Karpas-422 (cell line): ENCODE data around the gene SAMD14. TPM values are rescaled to one million over a fixed set of nuclear protein-coding genes. Genes with fewer than 3 reads are reported as not detected.

ENCODE experiments used
- DNase-seq: peaks from one replicate; pipeline ENCODE4 v3.0.0-alpha.2; 2015
- H2AFZ ChIP-seq: fragments of 200-600 bp; sonication (generic); 2 replicates; pipeline ENCODE4 v1.6.1; 2014; ENCODE audit warnings: antibody characterized with exemption, low read length, mixed read lengths
- H3K27ac ChIP-seq: fragments of 200-600 bp; sonication (generic); 2 replicates; pipeline ENCODE4 v1.5.1; 2014; ENCODE audit warnings: mild to moderate bottlenecking, low read length, moderate library complexity
- H3K27me3 ChIP-seq: fragments of 200-600 bp; sonication (generic); 2 replicates; pipeline ENCODE4 v1.6.1; 2014; ENCODE audit warnings: low read length, mixed read lengths
- H3K36me3 ChIP-seq: fragments of 200-600 bp; sonication (generic); 2 replicates; pipeline ENCODE4 v1.6.1; 2014; ENCODE audit warnings: low read length, mixed read lengths; ENCODE audit not compliant: insufficient read depth
- H3K4me1 ChIP-seq: fragments of 200-600 bp; sonication (generic); 2 replicates; pipeline ENCODE4 v1.6.1; 2014; ENCODE audit warnings: mild to moderate bottlenecking, low read length, mixed read lengths
- H3K4me2 ChIP-seq: fragments of 200-600 bp; sonication (generic); 2 replicates; pipeline ENCODE4 v1.6.1; 2014; ENCODE audit warnings: low read length, low read depth, mild to moderate bottlenecking; ENCODE audit not compliant: poor library complexity, severe bottlenecking
- H3K4me3 ChIP-seq: fragments of 200-600 bp; sonication (generic); 2 replicates; pipeline ENCODE4 v1.5.1; 2014; ENCODE audit warnings: mild to moderate bottlenecking, antibody characterized with exemption, low read length, mixed read lengths
- H3K79me2 ChIP-seq: fragments of 200-600 bp; sonication (generic); 2 replicates; pipeline ENCODE4 v1.6.1; 2014; ENCODE audit warnings: mild to moderate bottlenecking, low read length, mixed read lengths
- H3K9ac ChIP-seq: fragments of 200-600 bp; sonication (generic); 2 replicates; pipeline ENCODE4 v1.6.0; 2014; ENCODE audit warnings: low read length
- H3K9me2 ChIP-seq: fragments of 200-600 bp; sonication (generic), shearing (Covaris generic); replicated peaks from 2 replicates; pipeline ENCODE4 v1.6.0; 2014; ENCODE audit warnings: mild to moderate bottlenecking, low read length, moderate library complexity; ENCODE audit not compliant: insufficient read depth
- H3K9me3 ChIP-seq: fragments of 300-700, 200-600 bp; sonication (generic); 2 replicates; pipeline ENCODE4 v1.6.1; 2014; ENCODE audit warnings: low read length, mixed read lengths
- H4K20me1 ChIP-seq: fragments of 200-600 bp; sonication (generic); 2 replicates; pipeline ENCODE4 v1.6.1; 2014; ENCODE audit warnings: mild to moderate bottlenecking, antibody characterized with exemption, low read length, low read depth; ENCODE audit not compliant: insufficient read depth
- total RNA-seq: library from RNA; depleted of rRNA; stranded (reverse); fragments of >200 nt; shearing (Covaris generic); gene quantifications from 2 replicates; pipeline ENCODE4 v1.2.3, GENCODE V29; 2014; ENCODE audit warnings: low replicate concordance

SAMD14 gene
- total RNA-seq, 1 experiment from 2014 or later, result not detected

DNA sequence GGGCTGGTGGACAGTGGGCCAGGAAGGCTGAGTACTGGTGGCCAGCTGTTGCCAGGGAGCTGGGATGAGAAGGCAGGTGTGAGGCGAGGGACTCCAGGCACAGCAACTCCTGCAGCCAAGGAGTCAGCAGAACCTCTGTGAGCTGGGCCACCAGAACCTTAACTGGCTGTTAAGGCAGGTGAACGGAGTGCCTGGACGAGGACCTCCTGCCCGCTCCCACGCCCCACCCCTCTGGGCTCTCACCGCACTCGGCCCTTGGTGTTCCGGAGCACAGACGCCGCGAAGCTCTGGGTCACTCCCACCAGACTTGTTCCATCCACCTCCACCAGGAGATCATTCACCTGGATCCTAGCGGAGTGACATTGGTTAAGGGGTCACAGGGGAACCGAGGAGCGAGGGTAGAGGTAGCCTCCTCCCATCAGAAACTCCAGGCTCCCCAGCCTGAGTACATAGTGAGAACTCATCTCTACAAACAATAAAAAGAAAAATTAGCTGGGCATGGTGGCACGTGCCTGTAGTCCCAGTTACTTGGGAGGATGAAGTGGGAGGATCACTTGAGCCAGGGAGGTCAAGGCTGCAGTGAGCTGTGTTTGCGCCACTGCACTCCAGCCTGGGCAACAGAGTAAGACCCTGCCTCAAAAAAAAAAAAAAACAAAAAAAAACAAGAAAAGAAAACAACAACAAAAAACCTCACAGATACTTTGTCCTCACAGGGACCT is 11.2 kb upstream of the SAMD14 start:
- no peak overlapping the region for H3K4me3 ChIP-seq
- no peak overlapping the region for H3K27ac ChIP-seq

DNA sequence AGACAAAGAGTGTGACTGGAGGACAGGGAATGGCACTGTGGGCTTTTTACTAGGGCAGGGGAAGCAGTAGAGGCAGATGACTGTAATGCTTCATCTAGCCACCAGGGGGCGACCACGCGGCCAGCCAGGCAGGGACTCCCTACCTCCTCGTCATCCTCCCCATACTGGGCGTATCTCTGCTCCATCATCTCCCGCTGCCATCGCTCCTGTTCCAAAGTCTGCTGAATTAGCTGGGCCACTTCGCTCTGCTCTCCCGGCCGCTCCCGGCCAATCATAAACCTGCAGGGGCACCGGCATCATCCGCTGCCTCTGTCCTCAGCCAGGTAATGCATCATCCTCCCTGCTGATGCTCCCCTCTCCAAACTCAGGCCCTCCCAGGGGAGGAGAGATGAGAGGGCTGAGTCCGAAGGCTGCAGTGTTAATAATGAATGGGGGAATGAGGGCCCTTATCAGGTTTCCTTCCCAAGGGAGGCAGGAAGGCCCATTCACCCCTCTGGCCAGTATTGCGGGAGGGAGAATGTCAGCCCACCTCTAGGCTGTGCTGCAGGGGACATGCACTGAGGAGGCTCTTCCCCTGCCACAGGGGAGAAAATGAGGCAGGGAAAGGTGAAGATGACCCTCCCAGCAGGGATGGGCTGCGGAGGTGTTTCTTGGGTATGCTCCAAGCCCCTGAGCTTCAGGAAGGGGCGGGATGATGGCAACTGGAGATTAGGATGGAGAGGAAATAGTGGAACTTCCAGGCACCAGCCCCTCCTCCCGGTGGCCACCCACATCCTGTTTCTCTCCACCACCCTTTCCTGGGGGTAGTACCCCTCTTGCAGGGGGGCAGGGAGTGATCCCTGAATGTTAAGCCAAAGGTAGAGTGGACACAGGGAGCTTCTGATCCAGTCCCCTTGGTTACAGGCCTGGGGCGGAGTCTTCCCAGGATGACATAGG is 10.3 kb upstream of the SAMD14 start:
- Histone ChIP-seq H3K4me1 (peaks cover 22% of the 10 kb centered on the region), H3K79me2 (peaks cover 27% of the 10 kb centered on the region), H3K9ac (no peak overlapping the region), H3K36me3 (peaks cover 55% of the 10 kb centered on the region), H3K4me3 (no peak overlapping the region), H2AFZ (no peak overlapping the region), H3K9me3 (no peaks in the 10 kb centered on the region), H3K27me3 (no peaks in the 10 kb centered on the region), H3K4me2 (no peak overlapping the region), H3K9me2 (no peaks in the 10 kb centered on the region), H4K20me1 (peaks cover 47% of the 10 kb centered on the region), H3K27ac (no peak overlapping the region)
- DNase-seq, result peak; percentile 86

More for the DNA sequence above, 11.2 kb upstream of the SAMD14 start:
- no peaks in the 10 kb centered on the region for H3K9me2 ChIP-seq
- H3K27me3 ChIP-seq, result no peaks in the 10 kb centered on the region
- H3K4me1 ChIP-seq, result peaks cover 32% of the 10 kb centered on the region
- no peak overlapping the region for H3K4me2 ChIP-seq
- H3K9me3 ChIP-seq, result no peaks in the 10 kb centered on the region
- peaks cover 56% of the 10 kb centered on the region for H4K20me1 ChIP-seq
- peaks cover 58% of the 10 kb centered on the region for H3K36me3 ChIP-seq
- DNase-seq, result no peak
- peaks cover 36% of the 10 kb centered on the region for H3K79me2 ChIP-seq
- H2AFZ ChIP-seq, result no peak overlapping the region
- H3K9ac ChIP-seq, result no peak overlapping the region

DNA sequence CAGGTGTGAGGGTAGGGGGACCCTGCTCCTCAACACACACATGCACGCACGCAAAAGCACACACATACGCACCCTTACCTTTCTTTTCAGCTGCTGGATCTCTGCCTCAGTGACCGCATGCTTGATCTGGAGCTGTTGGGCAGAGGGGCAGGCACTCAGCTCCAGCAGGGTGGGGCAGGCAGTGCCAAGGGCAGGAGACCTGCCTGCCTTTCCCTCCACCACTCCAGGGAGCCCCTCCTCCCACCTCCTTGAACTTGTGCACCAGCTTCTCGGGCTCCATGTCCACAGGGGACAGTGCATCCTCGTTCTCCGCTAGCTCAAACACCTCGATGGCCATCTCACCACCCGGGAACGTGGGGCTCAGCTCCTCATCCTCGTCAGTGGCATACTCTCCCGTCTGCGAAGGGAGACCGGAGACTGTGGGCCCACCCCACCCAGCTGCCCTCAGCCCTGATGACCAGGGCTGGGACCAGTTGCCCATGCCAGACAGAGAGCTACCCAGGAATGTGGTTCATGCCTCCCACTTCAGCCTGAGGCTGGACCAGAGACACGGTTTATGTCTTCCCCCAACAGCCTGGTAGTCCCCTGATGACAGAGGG is 9.3 kb upstream of the SAMD14 start:
- Histone ChIP-seq H3K9me3 (no peaks in the 10 kb centered on the region), H3K79me2 (peaks cover 17% of the 10 kb centered on the region), H2AFZ (no peak overlapping the region), H3K4me1 (peaks cover 13% of the 10 kb centered on the region), H3K27ac (no peak overlapping the region), H3K4me3 (no peak overlapping the region), H3K36me3 (peaks cover 46% of the 10 kb centered on the region), H4K20me1 (peaks cover 40% of the 10 kb centered on the region), H3K9me2 (no peaks in the 10 kb centered on the region), H3K27me3 (no peaks in the 10 kb centered on the region), H3K4me2 (no peak overlapping the region), H3K9ac (no peak overlapping the region)
- no peak for DNase-seq

DNA sequence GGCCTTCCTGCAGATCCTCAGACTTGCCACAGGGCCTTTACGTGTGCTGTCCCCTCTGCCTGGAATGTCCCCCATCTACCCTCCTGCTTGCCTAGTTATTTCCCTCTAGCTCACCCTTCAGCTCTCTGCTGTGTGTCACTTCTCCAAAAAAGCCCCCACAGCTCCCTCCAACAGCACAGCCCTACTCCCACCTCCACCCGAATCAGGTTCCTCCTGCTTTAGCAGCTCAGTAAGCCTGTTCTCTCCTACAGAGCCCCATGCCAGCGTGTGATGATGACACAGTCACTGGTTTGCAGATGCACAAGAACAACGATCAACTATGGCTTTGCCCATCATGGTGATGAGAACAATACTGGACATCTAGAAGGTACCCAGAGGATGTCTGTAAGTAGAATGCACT is 7.1 kb upstream of the SAMD14 start:
- no peak for DNase-seq
- Histone ChIP-seq H3K9ac (no peak overlapping the region), H3K9me2 (no peaks in the 10 kb centered on the region), H3K4me1 (peaks cover 9% of the 10 kb centered on the region), H3K4me2 (no peak overlapping the region), H3K79me2 (peaks cover 7% of the 10 kb centered on the region; the same call in 1 of the 2 replicates), H3K36me3 (peaks cover 32% of the 10 kb centered on the region), H2AFZ (no peak overlapping the region), H3K27me3 (no peaks in the 10 kb centered on the region), H3K9me3 (no peaks in the 10 kb centered on the region), H3K4me3 (no peak overlapping the region), H3K27ac (no peak overlapping the region), H4K20me1 (peaks cover 35% of the 10 kb centered on the region)

DNA sequence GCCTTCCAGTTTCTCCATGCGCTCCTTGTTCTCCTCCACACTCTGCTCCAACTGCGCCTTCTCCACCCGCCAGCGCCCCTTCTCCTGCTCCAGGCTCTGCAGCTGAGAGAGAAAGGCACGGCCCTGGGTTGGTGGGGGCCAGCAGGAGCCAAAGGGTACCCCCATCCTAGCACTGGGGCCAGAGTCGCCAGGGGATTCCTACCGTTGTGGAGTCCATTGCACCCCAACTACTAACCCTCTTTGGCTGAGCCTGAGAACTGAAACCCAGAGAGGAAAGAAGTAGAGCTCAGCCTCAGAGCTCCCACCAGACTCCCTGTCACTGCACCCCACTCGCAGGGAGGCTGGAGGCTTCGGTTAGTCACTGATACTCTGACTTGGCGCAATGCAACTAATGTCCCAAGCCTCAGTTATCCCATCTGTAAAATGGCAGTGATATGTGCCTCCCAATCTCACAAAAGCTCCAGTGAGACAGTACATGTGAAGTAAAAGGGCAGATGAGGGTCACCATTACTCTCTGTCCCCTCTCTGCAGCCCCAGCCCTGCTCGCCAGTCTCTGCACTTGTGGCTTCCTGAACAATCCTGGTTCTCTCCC is 6.2 kb upstream of the SAMD14 start:
- H3K4me2 ChIP-seq, result no peak overlapping the region
- no peak overlapping the region for H3K9ac ChIP-seq
- no peak for DNase-seq
- peaks cover 7% of the 10 kb centered on the region; the same call in 1 of the 2 replicates for H3K79me2 ChIP-seq
- H3K9me3 ChIP-seq, result no peaks in the 10 kb centered on the region
- H3K4me3 ChIP-seq, result no peak overlapping the region
- no peaks in the 10 kb centered on the region for H3K27me3 ChIP-seq
- peaks cover 30% of the 10 kb centered on the region for H3K36me3 ChIP-seq
- H3K4me1 ChIP-seq, result peaks cover 9% of the 10 kb centered on the region
- H3K9me2 ChIP-seq, result no peaks in the 10 kb centered on the region
- H2AFZ ChIP-seq, result no peak overlapping the region
- peaks cover 35% of the 10 kb centered on the region for H4K20me1 ChIP-seq
- H3K27ac ChIP-seq, result no peak overlapping the region

DNA sequence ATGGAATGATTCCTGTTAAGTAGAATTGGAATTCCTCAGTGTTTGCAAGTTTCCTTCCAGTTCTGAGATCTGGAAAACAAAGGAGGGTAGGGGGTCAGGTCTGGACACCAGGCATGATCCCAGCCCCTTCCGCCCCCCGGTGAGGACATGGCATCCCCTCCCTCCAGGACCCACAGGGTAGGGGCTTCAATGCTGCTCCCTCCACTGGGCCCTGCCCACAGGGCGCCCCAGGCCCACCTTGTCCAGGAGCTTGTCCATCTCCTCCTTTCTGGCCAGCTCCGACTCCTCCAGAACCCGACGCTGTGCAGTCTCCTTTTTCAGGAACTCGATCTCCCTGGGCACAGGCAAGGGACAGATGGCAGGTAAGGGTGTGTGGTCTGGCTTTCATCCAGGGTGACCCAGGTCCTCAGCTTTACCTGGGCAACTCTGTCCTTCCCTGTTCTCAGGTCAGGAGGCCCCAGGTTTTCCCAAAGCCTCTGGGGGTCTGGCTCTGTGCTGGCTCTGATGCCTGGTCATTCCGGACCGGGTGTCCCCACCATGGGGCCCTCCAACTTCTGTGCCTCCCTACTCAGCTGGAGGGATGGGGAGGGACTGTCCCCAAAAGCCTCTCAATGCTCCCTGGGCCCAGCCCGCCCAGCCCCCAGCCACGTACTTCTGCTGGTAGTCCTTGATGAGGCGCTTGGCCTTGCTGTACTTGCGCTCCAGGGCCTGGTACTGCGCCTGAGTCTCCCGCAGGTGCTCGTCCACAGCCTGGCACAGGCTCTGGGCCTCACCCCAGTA is 5.5 kb upstream of the SAMD14 start:
- Histone ChIP-seq H3K4me2 (no peak overlapping the region), H3K9me3 (no peaks in the 10 kb centered on the region), H3K27me3 (no peaks in the 10 kb centered on the region), H3K4me3 (no peak overlapping the region), H4K20me1 (peaks cover 35% of the 10 kb centered on the region), H3K9me2 (no peaks in the 10 kb centered on the region), H3K79me2 (peaks cover 7% of the 10 kb centered on the region; the same call in 1 of the 2 replicates), H3K9ac (no peak overlapping the region), H3K4me1 (peaks cover 6% of the 10 kb centered on the region), H3K27ac (no peak overlapping the region), H2AFZ (no peak overlapping the region), H3K36me3 (peaks cover 26% of the 10 kb centered on the region)
- DNase-seq, result no peak

DNA sequence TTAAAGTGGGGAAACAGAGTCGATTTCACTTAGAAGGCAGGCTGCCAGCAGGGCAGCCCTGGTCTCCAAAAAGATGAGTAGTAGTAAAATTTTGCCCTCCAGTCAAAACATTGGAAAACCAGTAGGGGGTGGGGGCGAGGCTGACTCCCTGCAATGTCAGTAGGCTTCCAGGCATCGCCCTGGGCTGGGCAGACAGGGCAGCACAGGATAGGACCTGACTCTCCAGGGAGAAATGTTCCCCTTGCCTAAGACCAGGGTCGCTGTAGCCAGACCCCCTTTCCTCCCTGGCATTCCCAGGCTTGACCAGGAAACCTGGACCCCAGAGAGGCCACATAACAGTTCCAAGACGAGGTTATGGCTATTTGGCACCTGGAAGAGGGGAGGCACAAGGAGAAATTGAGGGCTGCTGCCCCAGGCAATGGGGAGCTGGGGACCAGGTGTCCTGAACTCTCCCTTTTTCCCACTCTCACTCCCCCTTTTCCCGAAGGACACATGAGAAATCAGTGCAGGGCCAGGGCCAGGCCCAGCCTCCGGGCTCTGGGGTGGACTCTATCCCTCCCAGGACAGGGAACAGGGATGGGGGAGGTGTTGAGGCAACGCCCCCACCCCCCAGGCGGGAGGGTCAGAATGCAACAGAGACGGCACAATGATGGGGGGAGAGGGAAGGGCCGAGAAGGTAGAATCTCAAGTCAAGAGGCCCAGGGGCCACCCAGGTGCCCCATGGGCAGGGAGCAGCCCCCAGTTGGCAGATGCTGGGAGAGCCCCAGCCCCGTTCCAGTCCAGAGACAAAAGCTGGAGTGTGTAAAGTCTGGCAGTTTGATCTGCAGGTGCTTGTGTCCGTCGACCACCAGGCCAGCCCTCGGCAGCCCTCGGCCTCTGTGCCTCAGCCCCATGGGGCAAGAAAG is 4.5 kb upstream of the SAMD14 start:
- no peaks in the 10 kb centered on the region for H3K9me3 ChIP-seq
- H3K79me2 ChIP-seq, result peaks cover 7% of the 10 kb centered on the region; the same call in 1 of the 2 replicates
- H3K9me2 ChIP-seq, result no peaks in the 10 kb centered on the region
- no peak overlapping the region for H3K9ac ChIP-seq
- H3K4me2 ChIP-seq, result no peak overlapping the region
- H3K27ac ChIP-seq, result no peak overlapping the region
- H3K4me1 ChIP-seq, result no peaks in the 10 kb centered on the region
- no peak overlapping the region for H2AFZ ChIP-seq
- peaks cover 27% of the 10 kb centered on the region for H4K20me1 ChIP-seq
- no peaks in the 10 kb centered on the region for H3K27me3 ChIP-seq
- DNase-seq, result no peak
- H3K4me3 ChIP-seq, result no peak overlapping the region
- peaks cover 23% of the 10 kb centered on the region for H3K36me3 ChIP-seq
